Fibroblast of lung (primary cell): ENCODE results near the gene CES5A. TPM values are rescaled to one million over a fixed set of nuclear protein-coding genes. Genes with fewer than 3 reads are reported as not detected.

Experiments used
- DNase-seq, 2 donors: peaks; one replicate each; pipeline versions ENCODE4 v3.0.0 to v3.0.0-alpha.2; 2010; ENCODE audit warnings: low read depth in 2 of 2
- H2AFZ ChIP-seq: 2 replicates; pipeline ENCODE4 v1.5.1; 2012; ENCODE audit warnings: low read length, control low read depth, inconsistent platforms
- H3K27ac ChIP-seq: 2 replicates; pipeline ENCODE4 v1.5.1; 2011; ENCODE audit warnings: low read length, control low read depth; ENCODE audit not compliant: insufficient read depth
- H3K27me3 ChIP-seq: 2 replicates; pipeline ENCODE4 v1.5.1; 2011; ENCODE audit warnings: mild to moderate bottlenecking, low read length; ENCODE audit not compliant: control insufficient read depth, insufficient read depth
- H3K36me3 ChIP-seq: 2 replicates; pipeline ENCODE4 v1.5.1; 2011; ENCODE audit warnings: low read length; ENCODE audit not compliant: control insufficient read depth, insufficient read depth
- H3K4me1 ChIP-seq: 2 replicates; pipeline ENCODE4 v1.5.1; 2011; ENCODE audit warnings: low read length; ENCODE audit not compliant: control insufficient read depth, insufficient read depth; ENCODE audit errors: extremely low read depth
- H3K4me2 ChIP-seq: 2 replicates; pipeline ENCODE4 v1.5.1; 2011; ENCODE audit warnings: low read length, control low read depth; ENCODE audit not compliant: insufficient read depth; ENCODE audit errors: extremely low read depth
- H3K4me3 ChIP-seq, 4 experiments: fragments of 200-600 bp in 1 of 4; sonication (generic) in 1 of 4; replicated peaks in 1 of 4; 2 replicates each; pipeline ENCODE4 v1.5.1; 2011 to 2016; ENCODE audit warnings: low read length in 4 of 4, low read depth in 3 of 4, mild to moderate bottlenecking in 3 of 4, control low read depth in 2 of 4, inconsistent platforms in 1 of 4, mixed read lengths in 1 of 4; ENCODE audit not compliant: insufficient read depth in 1 of 4; ENCODE audit errors: control extremely low read depth in 1 of 4
- H3K79me2 ChIP-seq: 2 replicates; pipeline ENCODE4 v1.5.1; 2012; ENCODE audit warnings: mild to moderate bottlenecking, low read length, inconsistent platforms; ENCODE audit not compliant: control insufficient read depth, insufficient read depth
- H3K9ac ChIP-seq: 2 replicates; pipeline ENCODE4 v1.5.1; 2011; ENCODE audit warnings: mild to moderate bottlenecking, low read length, control low read depth; ENCODE audit not compliant: insufficient read depth
- H3K9me3 ChIP-seq: 2 replicates; pipeline ENCODE4 v1.5.1; 2012; ENCODE audit warnings: low read depth, low read length; ENCODE audit not compliant: control insufficient read depth, insufficient read depth
- H4K20me1 ChIP-seq: 2 replicates; pipeline ENCODE4 v1.5.1; 2011; ENCODE audit warnings: low read length; ENCODE audit not compliant: control insufficient read depth, insufficient read depth; ENCODE audit errors: extremely low read depth
- EZH2 ChIP-seq: IDR thresholded peaks from 2 replicates; pipeline ENCODE4 v1.5.1; 2012; ENCODE audit warnings: low read length, control low read depth, mild to moderate bottlenecking; ENCODE audit errors: missing control alignments
- polyA plus RNA-seq, 2 donors: library from polyadenylated mRNA; depleted of rRNA in 1 of 2; stranded (reverse) in 1 of 2; unstranded in 1 of 2; fragments of >200 nt; gene quantifications; 2 replicates each; pipeline ENCODE4 v1.2.1, GENCODE V29; 2011 to 2012; ENCODE audit warnings: missing spikeins in 1 of 2
- total RNA-seq: library from RNA; depleted of rRNA; stranded (reverse); fragments of >200 nt; gene quantifications from 2 replicates; pipeline ENCODE4 v1.2.1, GENCODE V29; 2014
- TF ChIP-seq, protein P1 (sequence below), 2 donors: IDR thresholded peaks in 1 of 2; conservative IDR thresholded peaks in 1 of 2; 1 replicate in 1 of 2; 2 replicates in 1 of 2; pipeline ENCODE4 v1.5.1; 2011 to 2012; ENCODE audit warnings: low read length in 2 of 2, control low read depth in 1 of 2, inconsistent platforms in 1 of 2, low read depth in 1 of 2, mild to moderate bottlenecking in 1 of 2

Gene CES5A
- total and polyA plus RNA-seq, 2 donors (not counting 1 experiment from before 2014, with no cell fraction given): not detected

DNA sequence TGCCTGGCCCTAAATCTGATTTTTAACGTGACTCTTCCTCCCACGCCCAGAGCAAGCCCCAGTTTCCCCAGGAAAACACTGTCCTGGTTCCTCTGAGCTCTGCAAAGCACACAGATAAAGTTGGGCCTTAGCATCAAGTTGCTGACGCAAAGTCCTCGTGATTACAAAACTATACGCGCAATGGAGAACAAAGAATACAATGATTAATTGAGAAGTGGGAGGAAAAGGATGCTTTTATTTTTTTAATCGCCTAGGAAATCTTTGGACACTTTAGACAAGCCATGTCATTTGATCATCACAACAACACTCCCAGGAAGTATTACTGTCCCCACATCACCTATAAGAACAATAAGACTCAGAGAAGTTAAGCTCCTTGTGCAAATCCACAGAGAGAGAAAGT is 30.5 kb upstream of the CES5A start:
- no peak for DNase-seq
- Histone ChIP-seq H3K4me2 (no peak overlapping the region), H3K9ac (no peak overlapping the region), H3K4me1 (no peaks in the 10 kb centered on the region), H3K27ac (no peak overlapping the region), H3K9me3 (no peaks in the 10 kb centered on the region), H3K4me3 (no peak overlapping the region), H3K27me3 (no peaks in the 10 kb centered on the region), H4K20me1 (no peaks in the 10 kb centered on the region), H3K79me2 (no peaks in the 10 kb centered on the region), H2AFZ (no peak overlapping the region), H3K36me3 (no peaks in the 10 kb centered on the region)
- no peak for TF ChIP-seq EZH2
- TF ChIP-seq, protein P1, sequence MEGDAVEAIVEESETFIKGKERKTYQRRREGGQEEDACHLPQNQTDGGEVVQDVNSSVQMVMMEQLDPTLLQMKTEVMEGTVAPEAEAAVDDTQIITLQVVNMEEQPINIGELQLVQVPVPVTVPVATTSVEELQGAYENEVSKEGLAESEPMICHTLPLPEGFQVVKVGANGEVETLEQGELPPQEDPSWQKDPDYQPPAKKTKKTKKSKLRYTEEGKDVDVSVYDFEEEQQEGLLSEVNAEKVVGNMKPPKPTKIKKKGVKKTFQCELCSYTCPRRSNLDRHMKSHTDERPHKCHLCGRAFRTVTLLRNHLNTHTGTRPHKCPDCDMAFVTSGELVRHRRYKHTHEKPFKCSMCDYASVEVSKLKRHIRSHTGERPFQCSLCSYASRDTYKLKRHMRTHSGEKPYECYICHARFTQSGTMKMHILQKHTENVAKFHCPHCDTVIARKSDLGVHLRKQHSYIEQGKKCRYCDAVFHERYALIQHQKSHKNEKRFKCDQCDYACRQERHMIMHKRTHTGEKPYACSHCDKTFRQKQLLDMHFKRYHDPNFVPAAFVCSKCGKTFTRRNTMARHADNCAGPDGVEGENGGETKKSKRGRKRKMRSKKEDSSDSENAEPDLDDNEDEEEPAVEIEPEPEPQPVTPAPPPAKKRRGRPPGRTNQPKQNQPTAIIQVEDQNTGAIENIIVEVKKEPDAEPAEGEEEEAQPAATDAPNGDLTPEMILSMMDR (conservative IDR thresholded peaks at IDR 0.05 in 1 of 2, IDR thresholded peaks at IDR 0.05 in 1 of 2; ENCODE audit: low read depth in 1 of 2, low read length in 2 of 2): no peak

DNA sequence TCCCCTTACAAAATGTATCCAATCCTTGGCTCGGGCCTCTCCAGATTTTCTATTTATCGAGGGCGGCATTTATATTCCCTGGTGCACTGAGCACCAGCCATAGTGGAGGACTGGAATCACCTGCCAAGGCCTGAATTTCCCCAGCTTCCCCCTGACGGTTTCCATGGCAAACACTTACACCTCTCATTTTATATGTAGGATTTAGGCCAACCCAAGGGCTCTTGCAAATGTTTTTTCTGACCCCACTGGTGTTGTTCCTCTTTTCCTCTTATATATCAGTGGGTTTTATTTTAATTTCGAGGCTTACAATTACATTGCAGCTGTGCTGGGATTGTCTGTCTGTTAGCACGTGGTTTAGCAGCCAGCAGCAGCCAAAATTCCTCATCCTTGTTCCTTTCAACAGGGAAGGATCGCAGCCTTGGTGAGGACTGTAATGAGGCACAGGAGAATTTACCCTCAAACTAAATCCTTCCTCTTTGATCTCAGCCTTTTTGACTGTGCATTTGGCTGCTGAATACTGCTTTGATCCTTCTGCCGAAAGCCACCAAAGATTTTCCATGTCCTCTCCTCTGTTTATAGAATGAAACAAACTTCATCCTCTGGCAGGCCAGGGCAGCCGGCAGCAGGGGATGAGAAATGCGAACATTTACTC is 26.5 kb upstream of the CES5A start:
- no peaks in the 10 kb centered on the region for H3K36me3 ChIP-seq
- H4K20me1 ChIP-seq: no peaks in the 10 kb centered on the region
- H3K9me3 ChIP-seq: no peaks in the 10 kb centered on the region
- no peak overlapping the region for H3K27ac ChIP-seq
- no peaks in the 10 kb centered on the region for H3K79me2 ChIP-seq
- DNase-seq: no peak
- no peak overlapping the region for H3K4me2 ChIP-seq
- no peak overlapping the region for H3K4me3 ChIP-seq
- H3K9ac ChIP-seq: no peak overlapping the region
- TF ChIP-seq, protein P1 (conservative IDR thresholded peaks at IDR 0.05 in 1 of 2, IDR thresholded peaks at IDR 0.05 in 1 of 2; ENCODE audit: low read depth in 1 of 2, low read length in 2 of 2): no peak
- TF ChIP-seq EZH2: no peak
- H3K4me1 ChIP-seq: no peaks in the 10 kb centered on the region
- no peaks in the 10 kb centered on the region for H3K27me3 ChIP-seq
- no peak overlapping the region for H2AFZ ChIP-seq

DNA sequence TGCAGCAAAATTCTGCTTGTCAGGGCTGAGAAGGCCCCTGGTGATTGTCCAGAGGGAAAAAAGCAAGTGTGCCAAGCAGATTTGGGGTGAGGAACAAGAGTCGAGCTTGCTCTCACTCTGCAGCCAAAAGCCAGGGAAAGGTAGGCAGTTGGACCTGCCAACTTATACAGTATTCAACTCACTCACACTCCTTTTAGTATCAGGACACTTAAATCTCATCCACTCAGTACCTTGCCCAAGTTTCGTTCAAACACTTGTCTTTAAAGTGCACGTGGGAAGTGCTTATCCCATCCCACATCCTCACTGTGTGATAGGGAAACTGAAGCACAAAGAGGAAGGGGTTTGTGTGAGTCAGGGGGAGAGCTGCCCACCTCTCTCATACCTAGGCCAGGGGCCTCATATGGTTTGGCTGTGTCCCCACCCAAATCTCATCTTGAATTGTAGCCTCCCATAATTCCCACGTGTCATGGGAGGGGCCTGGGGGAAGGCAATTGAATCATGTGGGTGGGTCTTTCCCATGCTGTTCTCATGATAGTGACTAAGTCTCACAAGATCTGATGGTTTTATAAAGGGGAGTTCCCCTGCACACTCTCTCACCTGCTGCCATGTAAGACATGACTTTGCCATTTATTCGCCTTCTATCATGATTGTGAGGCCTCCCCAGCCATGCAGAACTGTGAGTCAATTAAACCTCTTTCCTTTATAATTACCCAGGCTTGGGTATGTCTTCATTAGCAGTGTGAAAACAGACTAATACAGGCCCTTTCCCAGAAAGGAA is 25.6 kb upstream of the CES5A start:
- H3K27ac ChIP-seq: no peak overlapping the region
- no peak for TF ChIP-seq EZH2
- TF ChIP-seq, protein P1 (conservative IDR thresholded peaks at IDR 0.05 in 1 of 2, IDR thresholded peaks at IDR 0.05 in 1 of 2; ENCODE audit: low read depth in 1 of 2, low read length in 2 of 2): no peak
- H3K9ac ChIP-seq: no peak overlapping the region
- H3K4me2 ChIP-seq: no peak overlapping the region
- H2AFZ ChIP-seq: no peak overlapping the region
- no peaks in the 10 kb centered on the region for H4K20me1 ChIP-seq
- H3K36me3 ChIP-seq: no peaks in the 10 kb centered on the region
- H3K4me3 ChIP-seq: no peak overlapping the region
- no peaks in the 10 kb centered on the region for H3K27me3 ChIP-seq
- H3K4me1 ChIP-seq: no peaks in the 10 kb centered on the region
- H3K79me2 ChIP-seq: no peaks in the 10 kb centered on the region
- no peak for DNase-seq
- H3K9me3 ChIP-seq: no peaks in the 10 kb centered on the region
